GM18519 (cell line): ENCODE results near the gene TBX3.

Experiments used
- ATAC-seq: cut with Tn5 transposase; IDR thresholded peaks from one replicate; pipeline ENCODE4 v1.9.1; 2021; ENCODE audit warnings: mild to moderate bottlenecking, moderate library complexity; ENCODE audit not compliant: unreplicated experiment, low FRiP score

The TBX3 gene

DNA sequence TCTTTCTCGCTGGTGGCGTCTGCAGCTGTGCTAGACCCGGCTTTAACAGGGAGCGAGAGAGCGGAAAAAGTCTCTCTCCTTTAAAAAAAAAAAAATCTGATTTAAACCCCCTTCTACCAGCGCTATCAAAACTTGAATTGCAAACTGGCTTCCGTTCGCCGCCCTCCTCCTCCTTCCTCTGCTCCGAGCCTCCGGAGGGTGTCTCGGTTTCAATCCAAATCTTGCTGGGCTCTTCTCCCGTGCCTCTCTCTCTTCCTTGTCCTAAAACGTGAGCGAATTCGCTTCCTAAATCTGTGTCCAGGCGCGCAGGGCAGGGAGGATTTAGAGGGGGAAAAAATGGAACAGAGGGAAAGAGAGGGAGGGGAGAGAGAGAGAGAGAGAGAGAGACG is 272 bp downstream of the TBX3 start:
- no peak for ATAC-seq

DNA sequence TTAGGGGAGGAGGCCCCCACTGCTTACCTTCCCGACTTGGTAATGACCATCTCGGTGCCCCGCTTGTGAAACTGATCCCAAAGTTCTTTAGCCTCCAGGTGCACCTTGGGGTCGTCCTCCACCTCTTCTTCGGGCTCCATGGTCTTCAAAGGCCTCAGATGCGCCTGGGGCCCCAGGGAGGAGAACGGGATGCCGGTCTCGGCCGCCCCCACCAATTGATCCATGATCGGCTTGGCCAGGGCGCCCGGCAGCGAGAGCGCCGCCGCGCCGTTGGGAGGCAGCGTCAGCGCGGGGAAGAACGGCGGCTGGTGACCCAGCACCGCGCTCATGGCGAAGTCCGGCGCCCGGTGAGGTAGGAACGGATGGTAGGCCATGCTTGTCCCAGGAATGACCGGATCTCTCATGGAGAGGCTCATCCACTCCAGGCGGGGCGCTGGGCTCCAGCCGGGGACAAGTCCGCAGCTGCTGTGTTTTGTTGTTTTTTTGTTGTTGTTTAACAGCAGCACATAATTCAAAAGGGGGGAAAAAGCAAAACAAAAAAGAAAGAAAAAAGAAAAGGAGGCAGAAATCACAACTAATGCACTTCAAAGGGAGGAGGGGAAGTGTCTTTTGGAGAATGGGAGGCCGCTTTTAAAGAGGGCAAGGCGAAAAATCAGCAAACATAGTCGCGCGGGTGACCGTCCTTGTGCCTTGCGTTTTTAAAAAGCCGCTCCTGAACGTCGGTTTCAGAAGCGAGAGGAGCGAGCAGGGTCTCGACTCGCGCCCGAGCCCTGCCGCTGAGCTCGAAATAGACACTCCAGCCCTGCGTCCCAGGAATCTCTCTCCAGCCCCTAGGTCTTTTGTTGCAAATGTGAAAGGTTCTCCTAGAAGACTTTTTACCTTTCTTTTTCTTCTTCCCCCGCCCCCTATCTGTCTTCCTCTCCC is 928 bp downstream of the TBX3 start:
- no peak for ATAC-seq

DNA sequence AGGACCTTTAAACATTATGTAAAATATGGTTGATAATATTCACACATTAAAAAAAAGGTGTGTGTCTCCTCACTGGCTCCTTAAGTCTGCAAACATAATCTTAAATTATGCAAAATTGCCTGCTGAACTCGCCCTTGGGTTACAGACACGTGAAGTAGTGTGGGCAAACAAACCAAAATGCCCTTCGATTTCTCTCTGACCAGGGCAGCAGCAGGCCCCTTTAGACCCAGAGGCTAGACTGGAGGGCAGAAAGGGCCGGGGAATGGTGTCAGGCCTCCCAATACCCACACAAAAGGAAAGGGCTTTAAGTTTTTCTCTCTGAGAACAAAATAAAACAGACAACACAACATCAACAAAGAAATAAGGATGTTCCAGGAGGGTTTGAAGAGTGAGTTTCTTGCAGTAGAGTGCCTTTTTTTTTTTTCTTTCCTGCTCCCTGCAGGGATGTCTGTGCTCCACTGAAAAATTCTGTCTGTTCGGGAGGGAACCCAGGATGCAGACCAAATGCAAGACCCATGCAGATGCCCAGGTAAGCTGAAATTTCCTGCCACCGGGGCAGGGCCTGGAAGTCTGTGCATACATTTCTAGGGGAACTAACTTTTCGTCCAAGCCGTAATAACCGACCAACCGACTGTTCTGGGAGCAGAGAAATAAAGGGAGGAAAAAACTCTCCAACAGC is 1.7 kb downstream of the TBX3 start:
- ATAC-seq = no peak

DNA sequence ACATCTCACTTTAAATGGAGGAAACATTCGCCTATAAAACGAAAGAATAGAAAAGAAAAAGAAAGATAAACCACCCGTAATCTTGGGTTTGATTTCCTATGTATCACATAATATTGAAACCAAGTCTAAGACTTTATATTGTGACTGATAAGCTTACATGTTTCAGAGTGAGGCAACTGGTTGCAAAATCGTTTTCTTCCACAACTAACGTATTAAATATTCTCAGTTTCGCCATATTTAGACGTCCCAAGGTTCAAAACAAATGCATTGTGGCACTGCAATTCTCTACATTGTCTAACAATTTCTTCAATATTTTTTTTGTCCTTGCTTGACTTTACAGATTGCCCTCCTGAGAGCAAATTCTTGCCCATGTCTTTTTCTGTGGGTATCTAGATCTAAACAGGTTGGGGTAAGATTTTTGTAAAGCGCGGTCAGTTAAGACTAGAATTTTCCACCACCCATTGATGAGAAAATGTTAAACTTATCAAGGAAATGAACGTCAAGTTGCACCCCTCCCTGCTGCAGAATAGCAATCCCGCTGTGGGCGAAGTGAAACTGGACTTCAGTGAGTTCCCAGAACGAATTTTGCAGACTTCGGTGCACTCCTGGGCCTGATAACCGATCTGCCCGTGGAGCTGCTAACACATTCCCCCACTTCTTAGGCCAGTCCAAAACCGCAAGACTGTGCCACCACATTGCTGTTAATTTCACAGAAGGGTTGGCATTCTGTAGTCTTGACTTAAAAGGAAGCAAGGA is 2.7 kb downstream of the TBX3 start:
- ATAC-seq = no peak

DNA sequence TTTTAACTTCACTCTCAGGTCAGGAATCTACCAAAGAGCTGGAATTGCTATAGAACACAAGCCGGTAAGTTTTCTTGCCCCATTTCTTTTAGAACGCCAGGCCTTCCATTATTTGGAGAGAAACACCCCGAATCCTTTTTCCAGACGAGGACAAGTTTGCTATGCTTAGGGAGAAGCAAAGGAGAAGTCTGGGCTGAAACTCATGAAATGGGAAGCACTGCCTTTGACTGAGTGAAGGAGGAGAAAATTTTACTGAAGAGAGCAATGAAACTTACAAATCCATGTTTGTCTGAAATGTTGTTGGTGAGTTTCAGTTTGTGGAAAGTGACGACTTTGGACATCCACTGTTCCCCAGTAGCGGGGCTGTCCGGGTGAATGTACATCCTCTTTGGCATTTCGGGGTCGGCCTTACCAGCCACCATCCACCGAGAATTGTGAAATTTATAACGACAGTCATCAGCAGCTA is 3.3 kb downstream of the TBX3 start:
- no peak for ATAC-seq

DNA sequence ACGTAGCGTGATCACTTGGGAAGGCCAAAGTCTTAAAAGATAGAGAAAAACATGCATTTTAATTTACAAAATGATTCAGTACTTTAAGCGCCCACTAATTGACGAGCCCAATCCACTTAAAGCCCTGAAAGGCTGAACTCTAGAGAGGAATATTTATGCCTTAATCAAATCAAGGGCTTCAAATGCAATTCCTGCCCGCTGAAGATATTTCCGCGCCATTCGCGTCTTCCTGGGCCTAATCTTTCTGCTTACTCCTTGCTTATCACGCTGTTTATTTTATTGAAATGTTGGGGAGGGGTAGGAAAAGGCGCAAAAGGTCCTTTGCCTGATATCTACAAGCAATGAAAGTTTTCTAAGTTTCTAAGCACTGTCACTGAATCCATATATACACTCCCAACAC is 4.0 kb downstream of the TBX3 start:
- no peak for ATAC-seq

DNA sequence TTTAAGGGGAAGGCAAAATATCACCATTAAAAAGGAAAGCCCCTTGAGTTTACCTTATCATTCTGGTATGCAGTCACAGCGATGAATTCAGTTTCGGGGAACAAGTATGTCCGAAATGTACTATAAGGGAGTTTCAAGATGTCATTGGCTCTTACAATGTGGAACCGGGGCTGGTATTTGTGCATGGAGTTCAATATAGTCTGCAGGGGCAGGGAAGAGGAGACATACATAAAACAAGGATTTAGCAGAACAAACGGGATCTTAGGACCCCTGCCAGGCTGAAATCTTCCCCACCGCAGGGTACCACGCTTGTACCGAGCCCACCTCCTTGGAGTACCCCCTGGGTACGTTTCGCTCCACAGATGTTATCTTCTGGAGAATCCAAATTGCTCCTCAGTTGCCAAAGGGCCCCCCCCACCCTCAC is 4.5 kb downstream of the TBX3 start:
- ATAC-seq = no peak

DNA sequence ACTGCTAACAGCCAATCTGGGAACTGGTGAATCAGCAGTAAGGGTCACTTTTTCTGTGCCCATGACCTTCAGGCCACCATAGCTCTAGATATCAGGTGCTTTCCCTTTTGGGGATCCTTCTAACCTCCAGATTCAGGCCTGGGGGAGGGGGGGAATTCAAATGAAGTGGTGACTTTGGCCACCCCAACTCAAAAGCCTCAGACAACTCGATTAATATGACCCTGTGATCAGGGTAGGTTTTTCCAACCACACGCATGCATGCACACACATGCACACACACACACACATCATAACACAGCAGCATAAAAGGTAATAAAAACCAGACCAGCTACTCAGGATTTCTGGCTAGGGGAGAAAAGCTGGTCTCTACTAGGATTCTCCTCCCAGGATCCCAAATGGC is 5.3 kb downstream of the TBX3 start:
- ATAC-seq = no peak

DNA sequence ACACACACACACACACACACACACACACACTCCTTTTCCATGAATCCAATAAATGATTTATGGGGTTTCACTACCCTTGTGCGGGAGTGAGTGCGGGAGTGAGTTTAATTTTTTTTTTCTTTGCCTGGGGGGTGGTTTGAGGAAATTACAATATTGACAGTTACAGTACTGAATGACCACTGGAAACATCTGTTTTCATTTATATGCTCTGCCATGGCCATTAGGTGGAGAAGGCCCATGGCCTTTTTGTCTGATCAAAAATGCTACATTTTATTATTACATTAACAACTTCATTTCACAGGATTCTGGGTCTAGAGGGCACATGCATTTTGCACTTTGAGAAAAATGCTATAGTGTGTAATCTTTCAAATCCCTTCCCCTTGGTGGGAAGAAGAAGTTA is 5.9 kb downstream of the TBX3 start:
- no peak for ATAC-seq

DNA sequence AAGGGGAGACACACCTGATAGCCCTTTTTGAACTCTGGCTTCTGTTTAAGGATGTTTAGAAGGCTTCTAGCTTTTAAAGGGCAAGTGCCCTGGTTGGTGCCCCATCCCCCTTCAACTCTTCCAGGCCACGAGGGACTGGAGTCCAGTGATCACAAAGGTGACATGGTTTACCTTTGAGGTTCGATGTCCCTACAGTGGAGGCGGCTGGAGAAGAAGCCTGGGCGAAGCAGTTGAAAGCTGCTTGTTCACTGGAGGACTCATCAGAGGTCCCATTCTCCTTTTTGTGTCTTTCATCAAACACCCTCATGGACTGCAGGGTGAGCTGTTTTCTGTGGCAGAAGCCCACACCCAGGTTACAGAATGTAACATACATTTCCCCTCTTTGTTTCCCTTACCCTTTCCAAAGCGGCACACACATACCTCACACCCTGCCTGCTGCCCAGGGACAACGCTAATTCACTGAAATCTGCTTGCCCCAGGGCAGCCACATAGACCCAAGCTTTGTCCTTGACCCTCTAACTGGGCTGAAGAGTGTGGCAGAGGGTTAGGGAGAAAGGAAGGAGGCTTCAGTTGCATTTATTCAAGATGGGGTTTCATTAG is 7.7 kb downstream of the TBX3 start:
- ATAC-seq = no peak

DNA sequence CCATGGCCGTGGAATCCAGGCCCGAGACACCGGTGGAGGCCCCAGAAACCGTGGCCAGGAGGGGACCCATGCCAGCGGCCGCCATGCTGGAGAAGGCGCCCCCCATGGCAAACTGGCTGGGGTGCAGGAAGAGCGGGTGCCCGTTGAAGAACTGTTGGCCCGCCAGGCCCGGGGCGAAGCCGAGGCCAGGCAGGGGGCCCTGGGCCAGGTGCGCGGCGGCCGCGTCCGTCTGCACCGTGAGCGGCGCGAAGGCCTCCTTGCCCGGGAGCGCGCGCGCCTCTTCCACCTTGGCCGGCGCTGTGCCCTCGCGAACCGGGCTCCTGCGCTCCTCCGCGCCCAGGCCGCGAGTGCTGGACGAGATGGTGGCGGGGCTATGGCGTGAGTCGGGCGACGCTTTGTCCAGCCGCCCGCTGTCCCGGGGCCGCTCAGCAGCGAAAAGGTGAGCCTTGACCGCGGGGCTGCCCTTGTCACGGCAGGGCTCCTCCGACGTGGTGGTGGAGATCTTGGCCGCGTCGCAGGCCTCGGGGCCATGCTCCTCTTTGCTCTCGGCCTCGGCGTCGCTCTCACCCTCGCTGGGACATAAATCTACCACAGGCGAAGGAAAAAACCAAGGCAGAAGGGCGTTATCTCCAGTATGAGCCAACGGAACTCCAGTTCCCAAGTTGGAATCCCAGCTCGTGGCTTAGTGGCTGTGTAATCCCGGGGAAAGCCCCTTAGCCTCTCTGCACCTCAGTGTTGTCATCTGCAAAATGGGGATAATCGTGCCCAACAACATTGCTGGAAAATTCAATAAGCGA is 9.5 kb downstream of the TBX3 start:
- ATAC-seq = no peak

DNA sequence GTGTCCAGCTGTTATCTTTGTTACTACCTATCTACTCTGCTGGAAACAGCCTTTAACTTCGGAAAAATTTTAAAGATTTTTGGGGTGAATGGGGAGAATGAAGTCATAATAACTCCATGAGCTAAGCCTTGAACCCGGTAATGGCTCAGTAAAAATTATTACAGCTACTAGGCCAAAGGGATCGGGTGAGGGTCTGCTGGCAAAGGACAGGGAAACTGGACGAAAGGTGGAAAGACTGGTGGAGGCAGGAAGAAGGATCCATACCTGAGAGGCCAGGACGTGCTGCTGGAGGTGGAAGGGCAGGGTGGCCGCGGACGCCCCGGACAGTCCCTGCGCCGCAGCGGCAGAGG is 10.1 kb downstream of the TBX3 start:
- ATAC-seq = no peak

DNA sequence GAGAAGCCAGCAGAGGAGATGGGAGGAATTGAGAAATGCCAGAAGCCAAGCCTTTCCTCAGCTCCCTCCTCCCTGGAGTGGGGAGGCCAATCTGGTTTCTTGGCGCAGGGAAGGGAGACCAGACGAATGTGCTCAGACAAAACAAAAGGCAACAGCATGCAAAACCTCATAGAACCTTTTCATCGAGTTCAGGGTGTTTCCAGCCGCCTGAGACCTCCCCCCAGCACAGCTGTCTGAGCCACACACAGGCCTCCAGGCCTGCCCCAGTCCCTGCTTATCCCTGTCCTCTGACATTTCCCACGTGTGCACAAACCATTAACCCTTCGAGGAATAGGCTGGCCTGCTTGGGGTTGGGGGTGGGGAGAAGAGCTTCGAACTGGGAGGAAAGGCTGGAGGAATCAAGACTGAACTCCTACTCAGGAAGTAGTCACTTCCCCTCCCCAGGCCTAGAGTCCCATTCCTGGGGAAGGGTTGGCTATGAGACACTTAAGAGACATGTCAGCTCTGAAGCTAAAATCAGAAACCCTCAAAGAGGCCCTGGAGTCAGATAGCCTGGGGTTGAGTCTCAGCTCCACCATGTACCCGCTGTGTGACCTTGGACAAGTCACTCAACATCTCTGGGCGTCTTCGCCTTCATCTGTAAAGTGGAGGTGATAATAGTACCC is 10.7 kb downstream of the TBX3 start:
- ATAC-seq = no peak

DNA sequence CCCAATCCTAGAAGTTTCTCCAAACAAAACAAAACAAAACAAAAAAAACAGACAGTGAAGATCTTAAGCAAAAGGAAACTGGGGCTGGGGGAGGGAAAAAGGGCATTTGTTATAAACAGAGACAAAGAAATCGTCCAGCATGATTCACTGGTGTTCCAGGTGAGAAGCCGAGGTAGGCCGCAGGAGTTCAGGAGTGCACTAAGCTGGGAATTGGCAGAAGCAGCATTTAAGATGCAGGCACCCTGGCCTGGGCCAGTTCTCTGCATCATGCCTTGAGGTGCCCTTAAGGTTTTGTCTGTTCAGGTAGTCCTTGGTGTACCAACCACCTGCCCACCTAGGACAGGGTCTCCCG is 11.2 kb downstream of the TBX3 start:
- ATAC-seq = no peak

DNA sequence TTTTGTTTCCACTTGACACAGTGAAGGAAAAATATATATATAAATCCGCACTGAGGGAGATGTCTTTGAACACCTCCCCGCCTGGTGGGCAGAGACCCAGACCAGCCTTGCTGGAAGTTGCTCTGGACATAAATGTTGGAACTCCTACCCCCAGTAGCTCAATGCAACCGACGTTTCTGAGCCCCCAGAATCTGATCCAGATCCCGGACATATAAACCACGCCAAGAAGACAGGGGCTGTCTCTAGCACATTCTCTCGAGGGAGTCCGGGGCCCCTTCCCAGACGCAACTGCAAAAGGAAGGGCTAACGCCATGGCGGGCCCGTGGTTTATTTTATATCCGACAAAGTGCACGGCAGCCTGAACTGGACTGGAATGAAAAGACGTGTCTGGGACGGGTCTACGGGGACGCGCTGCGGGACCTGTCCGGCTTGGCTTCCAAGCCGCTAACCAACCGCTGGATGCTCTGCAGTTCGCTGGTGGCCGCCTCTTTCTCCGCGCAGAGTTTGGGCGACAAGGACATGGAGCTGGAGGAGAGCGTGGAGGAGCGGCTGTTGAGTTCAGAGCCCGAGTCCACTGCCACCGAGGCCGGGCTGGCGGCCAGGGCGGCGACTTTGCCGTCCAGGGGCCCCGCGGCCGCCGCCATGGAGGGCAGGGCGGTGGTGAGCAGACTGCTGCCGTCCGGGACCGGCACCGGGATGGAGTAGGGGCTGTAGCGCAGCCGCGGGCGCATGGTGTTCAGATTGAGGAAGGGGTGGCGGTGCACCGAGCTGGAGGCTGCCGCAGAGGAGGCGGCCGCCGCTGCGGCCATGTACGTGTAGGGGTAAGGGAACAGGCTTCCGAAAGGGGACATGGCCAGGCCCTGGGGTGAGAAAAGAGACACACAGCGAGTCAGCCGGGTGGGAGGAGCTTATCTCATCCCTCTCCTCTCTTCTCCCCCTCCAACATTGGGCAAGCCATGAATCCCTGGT is 12.2 kb downstream of the TBX3 start:
- ATAC-seq = no peak

DNA sequence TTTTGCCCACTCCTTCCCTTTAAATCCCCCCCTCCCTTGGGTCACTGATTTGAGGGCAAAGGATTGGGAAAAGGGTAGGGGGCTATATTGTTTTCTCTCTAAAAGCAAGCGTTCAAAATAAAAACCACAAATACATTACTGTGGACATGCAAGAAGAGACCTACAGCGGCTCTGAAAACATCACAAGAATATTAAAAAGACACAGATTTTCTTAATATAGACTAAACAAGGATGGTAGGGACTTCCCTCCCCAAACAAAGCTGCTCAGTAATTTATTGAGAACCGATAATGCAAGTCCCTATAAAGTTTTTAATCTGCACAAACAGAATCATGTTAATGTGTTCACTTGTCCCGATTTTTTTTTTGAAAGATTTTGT is 12.9 kb downstream of the TBX3 start:
- no peak for ATAC-seq

DNA sequence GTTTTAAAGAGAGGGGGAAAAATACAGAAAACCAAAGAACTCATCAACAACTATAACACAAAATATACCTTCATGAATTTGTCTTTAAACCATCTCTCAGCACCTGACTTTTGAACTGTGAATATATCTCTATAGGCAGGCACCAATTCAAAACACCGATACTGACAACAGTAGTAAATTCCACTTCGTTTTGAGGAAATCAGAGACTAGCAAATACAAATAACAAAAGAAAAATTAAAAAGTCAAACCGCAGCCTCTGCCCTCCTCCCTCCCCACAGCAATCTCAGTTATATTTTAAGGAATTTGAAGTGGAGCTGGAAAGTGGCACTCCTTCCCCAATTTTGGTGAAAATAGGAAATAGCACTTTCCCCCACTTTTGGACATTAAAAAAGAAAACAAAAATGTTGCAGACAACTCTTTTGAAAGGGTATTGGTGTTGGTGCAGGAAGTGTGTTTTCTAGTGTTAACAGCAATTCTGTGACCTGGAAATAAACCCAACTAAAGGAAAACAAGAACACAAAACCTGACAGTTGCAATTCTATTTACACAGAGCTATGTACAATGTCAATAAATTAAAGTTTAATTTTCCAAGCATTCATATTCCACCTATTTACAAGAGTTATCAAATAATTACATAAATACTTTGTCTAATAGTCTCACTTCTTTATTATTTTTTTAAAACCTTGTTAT is 13.5 kb downstream of the TBX3 start:
- no peak for ATAC-seq
